Stimulated activated CD4-positive, alpha-beta T cell treated with anti-CD3 and anti-CD28 coated beads, Interleukin-12 subunit alpha, Interleukin-12 subunit beta, amount 100 ng/mL, for 48 hours (primary cell): ENCODE measurements around the gene EHMT1.
"Not testable (repeated sequence)": the region's sequence is repeated elsewhere in the genome, so short reads cannot be mapped to it uniquely, and the experiment has no call there.

ENCODE experiments used
- DNase-seq, 3 donors: peaks; one replicate each; pipeline ENCODE4 v3.0.0-alpha.2; 2020; ENCODE audit warnings: low read depth in 2 of 3, low spot score in 1 of 3

Gene EHMT1

DNA sequence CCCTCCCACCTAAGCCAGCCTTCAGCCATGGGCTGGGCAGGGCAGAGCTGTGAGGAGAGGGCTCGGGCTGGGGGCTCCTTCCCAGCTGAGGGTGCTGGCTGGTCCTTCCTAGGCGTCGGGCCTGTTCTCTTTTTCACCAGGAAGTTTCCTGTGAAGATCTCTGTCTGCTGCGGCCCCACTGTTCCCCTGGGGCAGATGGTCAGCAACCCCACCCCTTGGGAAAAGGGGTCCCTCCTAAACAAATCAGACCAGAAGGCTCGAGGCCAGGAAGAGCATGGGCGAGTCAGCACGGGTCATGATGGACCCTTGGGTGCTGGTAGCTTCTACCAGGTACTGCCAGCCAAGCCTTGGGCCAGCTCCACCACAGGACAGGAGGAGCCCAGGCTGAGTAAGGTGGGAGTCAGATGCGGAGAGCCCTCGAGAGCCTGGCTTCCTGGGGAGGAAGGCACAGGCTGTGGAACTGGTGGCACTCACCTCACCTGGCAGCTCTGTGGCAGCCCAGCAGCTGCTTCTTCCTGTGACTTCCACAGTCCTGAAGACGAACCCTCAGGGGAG is 262.2 kb downstream of the EHMT1 start:
- no peak for DNase-seq

DNA sequence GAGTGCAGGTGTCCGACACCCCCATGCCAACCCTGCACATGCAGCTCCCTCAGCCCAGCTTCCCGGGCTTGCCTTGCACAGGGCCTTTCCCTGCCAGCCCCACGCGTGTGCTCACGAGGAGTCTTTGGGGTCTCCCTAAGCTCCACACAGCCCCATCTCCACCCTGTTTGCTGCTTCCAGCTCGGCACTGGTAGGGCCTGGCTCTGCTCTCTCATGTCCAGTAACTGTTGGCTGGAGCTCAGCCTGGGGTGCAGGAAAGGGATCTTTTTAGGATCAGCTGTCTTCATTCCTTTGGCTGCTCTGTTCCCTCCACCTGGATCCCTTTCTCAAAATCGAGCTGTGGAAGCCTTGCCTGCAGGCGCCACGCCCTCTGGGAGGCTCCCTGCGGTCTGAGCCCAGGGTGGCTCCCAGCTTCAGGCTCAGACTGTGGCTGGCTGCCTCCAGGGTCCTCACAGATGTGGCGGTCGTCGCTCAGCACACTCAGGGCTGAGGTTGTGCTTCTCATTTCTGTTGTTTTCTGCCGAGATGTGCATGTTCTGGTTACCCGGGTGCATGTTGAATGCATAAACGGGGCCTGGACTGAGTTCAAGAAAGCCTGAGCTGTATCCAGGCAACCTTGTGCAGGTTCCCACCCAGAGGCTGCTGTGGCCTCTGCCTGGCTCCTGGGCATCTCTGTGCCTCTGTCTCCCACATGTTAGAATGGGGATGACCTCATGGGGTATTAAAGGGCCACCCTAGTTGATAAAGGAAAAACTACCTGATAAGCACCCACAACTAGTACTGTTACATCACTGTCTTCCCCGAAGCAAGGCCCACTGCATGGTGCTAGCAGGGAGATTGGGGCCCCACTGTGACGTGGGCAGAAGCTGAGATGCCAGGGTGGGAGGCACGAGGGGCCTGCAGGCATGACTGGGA is 263.0 kb downstream of the EHMT1 start:
- DNase-seq, result no peak

DNA sequence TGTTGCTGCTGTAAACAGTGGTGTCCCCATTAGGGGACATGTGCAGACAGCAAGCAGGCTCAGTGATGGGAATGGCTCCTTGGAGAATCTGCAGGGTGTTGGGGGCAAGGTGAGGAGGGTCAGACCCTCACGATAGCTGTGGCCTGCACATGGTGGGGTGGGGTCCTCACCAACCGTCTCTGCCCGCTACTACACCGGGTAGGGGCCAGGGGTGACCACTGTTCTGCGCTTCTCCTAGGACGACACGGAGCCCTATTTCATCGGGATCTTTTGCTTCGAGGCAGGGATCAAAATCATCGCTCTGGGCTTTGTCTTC is 263.7 kb downstream of the EHMT1 start:
- DNase-seq, result no peak

DNA sequence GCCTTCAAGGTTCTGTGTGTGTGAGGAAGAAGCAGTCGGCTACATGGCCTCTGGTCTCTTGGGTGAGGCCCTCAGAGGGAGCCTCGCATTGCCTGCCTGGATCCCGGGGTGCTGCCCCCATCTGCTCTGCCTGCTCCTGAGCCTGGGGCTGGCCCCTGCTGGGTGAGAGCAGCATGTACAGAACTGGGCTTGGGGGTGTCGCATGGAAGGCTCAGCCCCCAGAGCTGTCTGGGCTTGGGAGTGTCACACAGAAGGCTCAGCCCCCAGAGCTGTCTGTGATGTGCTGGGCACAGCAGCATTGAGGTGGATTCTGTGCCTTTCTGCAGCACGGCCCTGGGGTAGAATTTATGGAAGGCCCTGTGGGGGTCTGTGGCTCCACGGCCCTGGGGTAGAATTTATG is 265.2 kb downstream of the EHMT1 start:
- not testable (repeated sequence) for DNase-seq

DNA sequence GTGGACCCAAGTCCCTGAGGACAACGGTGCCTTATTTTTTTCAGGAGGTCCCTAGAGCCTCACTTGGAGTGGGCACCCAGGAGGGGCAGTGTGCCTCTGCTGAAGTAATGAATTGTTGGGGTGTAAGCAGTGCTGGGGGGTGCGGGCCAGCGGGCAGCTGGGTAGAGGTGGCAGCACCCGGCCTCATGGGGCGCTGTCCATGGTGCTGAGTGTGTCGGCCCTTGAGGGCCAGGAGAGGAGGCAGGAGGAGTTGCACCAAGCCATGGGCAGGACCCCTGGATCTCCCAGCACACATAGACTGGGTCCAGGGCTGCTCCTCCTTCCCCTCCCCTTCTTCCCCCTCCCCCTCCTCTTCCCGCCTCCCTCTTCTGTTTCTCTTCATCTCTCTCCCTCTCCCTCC is 265.7 kb downstream of the EHMT1 start:
- DNase-seq, result peak in 1 of 3 donors; percentile 12

DNA sequence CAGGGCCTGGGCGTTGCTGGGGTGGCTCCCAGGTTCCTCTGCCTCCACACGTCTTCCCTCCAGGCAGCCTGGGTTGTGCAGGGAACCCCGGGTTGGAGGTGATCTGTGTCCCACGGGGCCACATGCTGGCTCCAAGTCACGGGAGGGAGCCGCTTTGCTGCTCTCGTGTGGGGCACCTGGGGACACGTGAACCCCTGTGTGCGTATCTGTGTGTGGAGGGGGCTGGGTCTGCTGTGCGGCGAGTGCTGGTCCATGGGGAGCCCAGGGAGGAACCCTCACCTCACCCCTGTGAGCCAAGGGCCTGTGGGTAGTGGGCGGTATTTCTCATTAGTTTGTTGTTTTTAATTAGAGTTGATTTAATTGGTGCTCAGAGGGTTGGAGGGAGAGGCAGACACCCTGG is 266.3 kb downstream of the EHMT1 start:
- not testable (repeated sequence) for DNase-seq
